ENCODE results near the gene GSTM5.

GRCh38 chr1:109687641-109688499, 24.2 kb upstream of the GSTM5 start, which contains the start of gene GSTM1:
- TF ChIP-seq CTCF (IDR thresholded peaks at IDR 0.05) (peak in 2 of 6 experiments; percentile 49 to 52), POLR2A (IDR thresholded peaks at IDR 0.05) (peak in 1 of 2 donors; percentile 17)

Data from adrenal gland (tissue), 5 donors.